ENCODE measurements around the gene MBLAC1.
"Not testable (repeated sequence)": the region's sequence is repeated elsewhere in the genome, so short reads cannot be mapped to it uniquely, and the experiment has no call there.

Gene MBLAC1

DNA sequence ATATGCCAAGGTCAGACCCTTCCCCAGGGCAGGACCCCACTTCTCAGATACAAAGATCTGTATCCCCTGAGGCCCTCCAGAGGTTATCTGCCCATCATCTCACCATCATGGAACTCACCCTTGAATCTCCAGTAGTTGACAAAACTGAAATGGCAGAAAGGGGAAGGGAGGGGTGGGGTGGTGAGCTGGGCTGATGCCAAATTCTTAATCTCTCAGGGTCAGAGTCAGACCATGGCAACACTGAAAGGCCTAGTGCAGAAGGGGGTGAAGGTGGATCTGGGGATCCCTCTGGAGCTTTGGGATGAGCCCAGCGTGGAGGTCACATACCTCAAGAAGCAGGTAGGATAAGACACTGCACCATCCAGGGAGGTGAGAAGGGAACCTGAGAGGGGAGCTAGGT lies 4.2 kb upstream of the MBLAC1 start:
- DNase-seq (ENCODE audit: low read depth): no peak

DNA sequence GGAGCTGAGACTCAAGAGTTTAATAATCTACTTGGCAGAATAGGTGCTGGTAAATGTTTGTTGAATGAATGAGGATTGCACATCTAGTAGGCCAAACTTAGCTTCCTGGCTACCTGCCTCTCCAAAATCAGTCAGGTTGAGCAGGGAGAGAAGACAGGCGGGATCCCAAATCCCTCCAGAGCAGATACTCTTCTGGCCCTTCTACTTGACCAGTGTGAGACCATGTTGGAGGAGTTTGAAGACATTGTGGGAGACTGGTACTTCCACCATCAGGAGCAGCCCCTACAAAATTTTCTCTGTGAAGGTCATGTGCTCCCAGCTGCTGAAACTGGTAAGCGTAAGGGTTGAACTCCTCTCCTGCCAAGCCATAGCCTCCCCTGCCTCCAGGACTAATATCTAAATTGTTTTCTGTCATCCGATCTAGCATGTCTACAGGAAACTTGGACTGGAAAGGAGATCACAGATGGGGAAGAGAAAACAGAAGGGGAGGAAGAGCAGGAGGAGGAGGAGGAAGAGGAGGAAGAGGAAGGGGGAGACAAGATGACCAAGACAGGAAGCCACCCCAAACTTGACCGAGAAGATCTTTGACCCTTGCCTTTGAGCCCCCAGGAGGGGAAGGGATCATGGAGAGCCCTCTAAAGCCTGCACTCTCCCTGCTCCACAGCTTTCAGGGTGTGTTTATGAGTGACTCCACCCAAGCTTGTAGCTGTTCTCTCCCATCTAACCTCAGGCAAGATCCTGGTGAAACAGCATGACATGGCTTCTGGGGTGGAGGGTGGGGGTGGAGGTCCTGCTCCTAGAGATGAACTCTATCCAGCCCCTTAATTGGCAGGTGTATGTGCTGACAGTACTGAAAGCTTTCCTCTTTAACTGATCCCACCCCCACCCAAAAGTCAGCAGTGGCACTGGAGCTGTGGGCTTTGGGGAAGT lies 2.2 kb upstream of the MBLAC1 start:
- DNase-seq (ENCODE audit: low read depth): no peak

DNA sequence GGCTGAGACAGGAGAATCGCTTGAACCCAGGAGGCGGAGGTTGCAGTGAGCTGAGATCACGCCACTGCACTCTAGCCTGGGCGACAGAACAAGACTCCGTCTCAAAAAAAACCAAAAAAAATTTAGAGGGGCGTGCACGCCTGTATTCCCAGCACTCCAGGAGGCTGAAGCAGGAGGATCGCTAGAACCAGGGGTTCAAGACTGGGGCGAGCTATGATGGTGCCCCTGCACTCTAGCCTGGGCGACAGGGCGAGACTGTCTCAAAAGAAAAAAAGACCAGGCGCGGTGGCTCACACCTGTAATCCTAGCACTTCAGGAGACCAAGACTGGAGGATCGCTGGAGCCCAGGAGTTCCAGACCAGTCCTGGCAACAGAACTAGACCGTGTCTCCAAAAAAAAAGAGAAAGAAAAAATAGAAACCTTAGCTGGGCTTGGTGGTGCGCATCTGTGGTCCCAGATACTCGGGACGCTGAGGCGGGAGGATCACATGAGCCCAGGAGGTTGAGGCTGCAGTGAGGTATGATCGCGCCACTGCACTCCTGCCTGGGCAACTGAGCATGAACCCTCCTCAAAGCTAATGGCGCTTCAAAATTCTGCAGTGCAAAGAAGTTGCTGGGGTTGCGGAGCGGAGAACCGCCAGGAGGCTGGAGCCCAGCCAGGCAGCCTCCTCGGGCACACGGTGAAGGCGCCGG lies 382 bp upstream of the MBLAC1 start:
- DNase-seq (ENCODE audit: low read depth): no peak

DNA sequence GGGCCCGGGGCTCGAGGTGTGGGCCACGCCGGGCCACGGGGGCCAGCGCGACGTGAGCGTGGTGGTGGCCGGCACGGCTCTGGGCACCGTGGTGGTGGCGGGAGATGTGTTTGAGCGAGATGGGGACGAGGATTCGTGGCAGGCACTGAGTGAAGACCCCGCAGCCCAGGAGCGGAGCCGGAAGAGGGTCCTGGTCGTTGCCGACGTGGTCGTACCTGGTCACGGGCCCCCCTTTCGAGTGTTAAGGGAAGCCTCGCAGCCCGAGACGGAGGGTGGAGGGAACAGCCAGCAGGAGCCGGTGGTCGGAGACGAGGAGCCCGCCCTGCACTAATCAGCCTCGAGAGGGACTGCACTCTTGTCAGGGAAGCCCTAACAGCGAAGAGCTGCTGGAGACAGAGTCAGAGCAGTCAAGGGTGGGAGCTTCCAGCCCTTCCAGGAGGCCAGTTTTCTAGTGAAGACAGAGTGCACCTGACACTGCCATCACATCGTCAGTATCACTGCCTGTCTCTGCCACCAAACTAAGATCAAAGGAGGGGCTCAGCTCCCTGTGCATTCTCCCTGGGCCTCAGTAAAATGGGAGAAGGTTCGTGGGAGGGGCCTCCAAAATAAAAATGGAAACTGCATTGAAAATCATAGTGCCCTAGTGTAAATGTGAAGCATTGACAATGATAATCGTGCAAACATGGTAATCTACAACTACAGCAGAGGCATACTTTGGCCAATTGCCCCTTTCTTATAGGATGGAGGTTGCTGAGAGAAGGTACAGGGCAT lies 1.3 kb downstream of the MBLAC1 start:
- no peak for DNase-seq (ENCODE audit: low read depth)

DNA sequence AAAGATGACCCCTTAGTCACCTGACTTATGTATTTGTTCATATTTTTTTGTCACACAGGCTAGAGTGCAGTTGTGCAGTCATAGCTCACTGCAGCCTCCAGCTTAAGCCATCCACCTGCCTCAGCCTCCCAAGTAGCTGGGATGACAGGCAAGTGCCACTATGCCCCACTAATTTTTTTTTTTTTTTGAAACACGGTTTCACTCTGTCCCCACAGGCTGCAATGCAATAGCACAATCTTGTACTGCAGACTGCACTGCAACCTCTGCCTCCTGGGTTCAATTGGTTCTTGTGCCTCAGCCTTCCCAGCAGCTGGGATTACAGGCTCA lies 1.8 kb downstream of the MBLAC1 start:
- no peak for DNase-seq (ENCODE audit: low read depth)

DNA sequence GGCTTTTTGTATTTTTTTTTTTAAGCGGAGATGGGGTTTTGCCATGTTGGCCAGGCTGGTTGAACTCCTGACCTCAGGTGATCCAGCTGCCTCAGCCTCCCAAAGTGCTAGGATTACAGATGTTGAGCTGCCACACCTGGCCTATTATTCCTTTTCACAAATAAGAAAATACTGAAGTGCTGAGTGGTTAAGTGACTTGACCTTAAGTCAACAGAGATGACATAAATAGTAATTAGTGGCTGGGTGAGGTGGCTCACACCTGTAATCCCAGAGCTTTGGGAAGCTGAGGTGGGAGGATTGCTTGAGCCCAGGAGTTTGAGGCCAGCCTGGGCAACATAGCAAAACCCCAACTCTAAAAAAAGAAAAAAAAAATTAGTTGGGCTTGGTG lies 3.4 kb downstream of the MBLAC1 start:
- DNase-seq (ENCODE audit: low read depth): not testable (repeated sequence)

DNA sequence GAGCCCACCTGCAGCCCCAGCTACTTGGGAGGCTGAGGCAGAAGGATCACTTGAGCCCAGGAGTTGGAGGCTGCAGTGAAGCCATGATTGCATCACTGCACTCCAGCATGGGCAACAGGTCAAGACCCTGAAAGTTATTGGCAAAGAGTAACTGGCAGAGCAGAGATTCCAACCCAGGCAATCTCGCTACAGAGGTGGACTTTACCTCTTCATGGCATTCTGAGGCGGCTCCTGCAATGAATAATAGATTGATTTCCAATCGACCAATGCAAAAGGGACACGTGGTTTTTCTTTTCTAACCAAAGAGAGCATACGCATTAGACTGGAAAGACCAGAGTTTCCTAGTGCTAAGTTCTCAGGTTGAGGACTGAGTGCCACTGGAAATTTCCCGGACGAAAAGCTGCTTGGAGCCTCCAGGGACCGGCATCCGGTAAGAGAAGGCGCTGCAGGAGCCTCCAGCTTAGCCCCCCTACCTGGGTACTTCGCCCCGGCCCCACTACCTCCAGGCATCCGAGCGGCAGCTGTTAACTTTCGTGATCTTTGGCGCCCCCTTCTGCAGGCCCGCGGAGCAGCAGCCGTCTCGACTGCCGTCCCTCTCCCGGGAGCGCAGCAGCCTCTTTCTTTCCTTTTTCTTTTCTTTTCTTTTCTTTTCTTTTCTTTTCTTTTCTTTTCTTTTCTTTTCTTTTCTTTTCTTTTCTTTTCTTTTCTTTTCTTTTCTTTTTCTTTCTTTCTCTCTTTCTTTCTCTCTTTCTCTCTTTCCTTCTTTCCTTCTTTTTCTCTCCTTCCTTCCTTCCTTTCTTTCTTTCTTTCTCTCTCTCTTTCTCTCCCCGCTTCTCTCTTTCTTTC lies 4.1 kb downstream of the MBLAC1 start:
- peak; percentile 73 for DNase-seq (ENCODE audit: low read depth)

DNA sequence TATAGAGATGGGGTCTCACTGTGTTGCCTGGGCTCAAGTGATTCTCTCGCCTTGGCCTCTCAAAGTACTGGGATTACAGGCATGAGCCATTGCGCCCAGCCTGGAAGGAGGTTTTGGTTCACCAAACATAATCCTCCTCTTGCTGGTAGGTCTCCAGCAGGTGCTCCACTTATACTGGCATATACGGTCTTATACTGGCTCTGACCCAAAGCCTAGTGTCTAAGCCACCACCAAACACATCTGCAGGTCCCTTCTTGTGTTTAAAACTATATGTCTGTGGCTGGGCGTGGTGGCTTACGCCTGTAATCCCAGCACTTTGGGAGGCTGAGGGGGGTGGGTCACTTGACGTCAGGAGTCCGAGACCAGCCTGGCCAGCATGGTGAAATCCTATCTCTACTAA lies 5.4 kb downstream of the MBLAC1 start:
- DNase-seq (ENCODE audit: low read depth): no peak

DNA sequence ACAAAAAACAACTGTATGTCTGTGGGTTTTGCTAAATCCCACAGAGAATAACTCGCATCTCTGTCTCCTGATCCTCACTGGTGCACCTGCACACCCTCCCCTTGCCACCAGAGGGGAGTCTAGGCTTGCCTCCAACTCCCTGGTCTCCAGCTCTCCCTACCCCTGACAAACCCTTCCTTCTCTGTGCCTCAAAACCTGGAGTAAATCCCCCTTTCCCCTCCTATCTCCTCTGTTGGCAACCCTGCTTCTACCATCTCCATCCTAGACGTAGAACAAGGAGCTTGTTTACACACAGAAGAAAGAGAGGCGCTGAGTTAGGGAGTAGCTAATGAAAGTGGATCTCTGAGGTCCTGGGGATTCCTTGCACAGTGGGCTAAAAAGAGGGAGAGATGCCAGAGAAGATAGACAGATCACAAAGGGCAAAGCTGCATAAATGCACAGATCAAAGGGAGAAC lies 6.0 kb downstream of the MBLAC1 start:
- peak; percentile 53 for DNase-seq (ENCODE audit: low read depth)

DNA sequence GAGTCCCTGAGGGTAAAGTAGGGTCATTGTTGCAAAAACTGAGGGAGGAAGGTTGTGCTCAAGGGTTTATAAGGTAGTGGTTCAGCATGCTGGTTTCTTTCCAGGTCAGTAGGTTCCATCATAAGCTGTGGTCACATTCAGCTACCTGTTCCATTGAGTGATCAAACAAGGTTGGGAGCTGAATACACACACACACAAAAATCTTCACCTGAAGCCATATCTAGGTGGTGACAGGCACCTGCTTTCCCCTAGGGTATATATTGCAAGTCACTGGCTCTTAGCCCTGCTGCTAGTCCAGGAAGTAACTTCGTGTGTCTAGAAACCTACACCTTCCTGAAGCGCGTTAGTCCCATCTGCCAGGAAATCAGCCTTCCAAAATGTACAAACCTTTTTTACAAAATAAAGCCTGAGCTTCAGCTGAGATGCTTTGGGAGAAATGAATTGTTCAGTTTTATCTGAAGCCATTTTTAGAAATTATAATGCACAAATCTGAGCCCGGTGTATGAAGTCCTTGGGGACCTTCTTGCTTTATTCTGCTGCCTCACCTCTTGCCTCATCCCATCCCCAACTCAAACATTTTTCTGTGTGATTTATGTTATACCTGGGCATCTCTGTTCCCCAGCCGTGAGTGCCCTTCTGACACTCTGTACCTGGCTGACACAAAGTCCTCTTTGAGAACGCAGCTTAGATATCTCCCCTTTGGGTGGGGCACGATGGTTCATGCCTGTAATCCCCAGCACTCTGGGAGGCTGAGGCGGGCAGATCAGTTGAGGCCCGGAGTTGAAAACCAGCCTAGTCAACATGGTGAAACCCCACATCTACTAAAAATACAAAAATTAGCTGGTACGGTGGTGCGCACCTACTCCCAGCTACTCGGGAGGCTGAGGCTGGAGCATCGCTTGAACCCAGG lies 11.3 kb downstream of the MBLAC1 start:
- no peak for DNase-seq (ENCODE audit: low read depth)

DNA sequence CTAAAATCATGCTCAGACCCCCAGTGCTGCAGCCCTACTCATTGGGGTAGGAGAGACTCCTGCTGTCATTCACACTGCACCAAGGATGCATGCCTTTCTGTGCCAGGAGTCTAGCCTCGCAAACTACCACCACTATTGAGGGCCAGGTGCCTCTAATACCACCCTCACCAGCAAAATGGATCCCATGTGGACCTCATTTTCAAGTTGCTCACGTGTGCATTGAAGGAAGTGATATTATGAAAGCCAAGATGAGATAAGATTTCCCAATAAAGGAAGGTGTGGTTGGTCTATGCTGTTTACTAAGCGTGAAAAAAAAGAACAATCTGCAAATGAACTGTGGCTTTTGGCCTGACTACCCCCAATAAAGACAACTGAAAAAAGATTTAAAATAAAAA lies 14.8 kb downstream of the MBLAC1 start:
- no peak for DNase-seq (ENCODE audit: low read depth)

DNA sequence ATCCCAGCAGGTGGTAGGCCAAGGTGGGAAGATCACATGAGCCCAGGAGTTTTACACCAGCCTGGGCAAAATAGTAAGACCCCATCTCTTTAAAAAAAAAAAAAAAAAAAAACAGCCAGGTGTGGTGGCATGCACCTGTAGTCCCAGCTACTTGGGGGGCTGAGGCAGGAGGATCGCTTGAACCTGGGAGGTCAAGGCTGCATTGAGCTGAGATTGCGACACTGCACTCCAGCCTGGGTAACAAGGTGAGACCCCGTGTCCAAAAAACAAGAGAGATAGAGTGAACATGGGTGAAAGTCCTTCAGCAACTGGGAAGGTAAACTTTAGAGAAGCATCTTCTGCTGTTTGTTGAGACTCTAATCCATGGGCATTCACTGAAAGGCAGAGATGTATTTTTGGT lies 15.7 kb downstream of the MBLAC1 start:
- DNase-seq (ENCODE audit: low read depth): no peak

DNA sequence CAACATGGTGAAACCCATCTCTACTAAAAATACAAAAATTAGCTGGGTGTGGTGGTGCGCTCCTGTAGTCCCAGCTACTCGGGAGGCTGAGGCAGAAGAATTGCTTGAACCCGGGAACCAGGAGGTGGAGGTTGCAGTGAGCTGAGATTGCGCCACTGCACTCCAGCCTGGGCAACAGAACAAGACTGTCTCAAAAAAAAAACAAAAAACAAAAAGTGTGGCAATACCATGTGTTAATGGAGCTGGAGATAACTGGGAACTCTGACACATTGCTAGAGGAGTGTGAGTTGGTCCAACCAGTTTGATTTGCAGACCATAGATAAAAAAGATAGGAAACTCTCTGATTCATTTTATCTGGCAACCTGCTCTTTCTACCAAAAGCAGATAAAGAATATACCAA lies 19.6 kb downstream of the MBLAC1 start:
- not testable (repeated sequence) for DNase-seq (ENCODE audit: low read depth)

DNA sequence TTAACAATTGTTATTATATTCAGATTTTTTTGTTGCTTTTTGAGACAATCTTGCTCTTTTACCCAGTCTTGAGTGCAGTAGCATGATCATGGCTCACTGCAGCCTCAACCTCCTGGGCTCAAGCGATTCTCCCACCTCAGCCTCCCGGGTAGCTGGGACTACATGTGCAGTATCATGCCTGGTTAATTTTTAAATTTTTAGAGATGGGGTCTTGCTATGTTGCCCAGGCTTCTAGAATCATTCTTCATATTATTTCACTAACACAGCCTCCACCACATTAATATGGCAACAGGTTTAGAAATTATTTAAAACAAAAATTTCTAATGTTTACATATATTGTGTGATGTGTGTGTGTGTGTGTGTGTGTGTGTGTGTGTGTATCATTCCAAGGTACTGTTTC lies 20.5 kb downstream of the MBLAC1 start:
- no peak for DNase-seq (ENCODE audit: low read depth)

DNA sequence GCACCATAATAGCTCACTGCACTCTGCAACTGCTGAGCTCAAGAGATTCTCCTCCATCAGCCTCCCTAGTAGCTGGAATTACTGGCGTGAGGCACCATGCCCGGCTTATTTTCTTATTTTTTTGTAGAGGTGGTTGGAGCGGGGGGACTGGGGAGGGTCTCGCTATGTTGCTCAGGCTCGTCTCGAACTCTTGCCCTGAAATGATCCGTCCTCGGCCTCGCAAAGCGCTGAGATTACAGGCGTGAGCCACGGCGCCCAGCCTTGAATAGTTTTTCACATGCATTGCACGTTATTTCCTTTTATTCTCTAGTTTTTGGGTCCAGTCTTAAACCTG lies 21.4 kb downstream of the MBLAC1 start:
- DNase-seq (ENCODE audit: low read depth): no peak

DNA sequence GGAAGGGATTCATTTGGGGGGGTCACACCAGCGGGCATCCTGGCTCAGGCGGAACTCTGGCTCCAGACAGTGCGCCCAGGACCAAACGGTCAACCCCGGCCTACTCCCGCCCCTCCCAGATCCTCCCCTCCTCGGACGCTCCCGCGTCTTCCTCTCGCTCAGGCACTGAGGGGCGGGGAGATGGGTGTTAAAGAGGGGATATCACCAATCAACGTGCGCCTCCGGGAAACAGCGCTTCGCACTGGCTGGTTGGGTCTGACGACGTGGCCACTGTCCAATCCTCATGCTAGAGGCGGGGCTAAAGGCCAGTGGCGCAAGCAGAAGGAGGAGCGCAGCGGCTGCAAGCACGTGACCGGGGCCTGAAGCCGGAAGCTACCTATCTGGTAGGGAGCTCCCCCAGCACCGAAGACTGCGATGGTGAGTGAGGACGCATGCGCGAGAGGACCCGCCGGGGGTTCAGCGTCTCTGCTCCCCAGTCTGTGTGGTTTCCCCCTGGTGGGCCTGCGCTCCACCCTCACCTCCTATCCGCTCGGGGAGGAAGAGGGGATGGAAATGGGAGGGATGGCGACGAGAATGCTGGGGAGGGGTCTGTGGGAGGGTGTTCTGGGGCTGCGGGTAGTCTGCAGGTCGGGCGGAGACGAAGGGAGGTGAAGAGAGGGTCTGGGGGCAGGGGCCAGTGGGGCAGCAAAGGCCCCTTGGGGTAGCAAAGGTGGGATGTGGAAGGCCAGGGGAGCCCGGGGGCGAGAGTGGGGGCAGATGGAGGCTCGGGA lies 22.0 kb downstream of the MBLAC1 start, which contains the start of gene LAMTOR4:
LAMTOR4 (plus strand) TSS at position 360 of the 770 bp plus-strand sequence; CDS start at position 415, 55 bp downstream.
- peak; percentile 97 for DNase-seq (ENCODE audit: low read depth)

DNA sequence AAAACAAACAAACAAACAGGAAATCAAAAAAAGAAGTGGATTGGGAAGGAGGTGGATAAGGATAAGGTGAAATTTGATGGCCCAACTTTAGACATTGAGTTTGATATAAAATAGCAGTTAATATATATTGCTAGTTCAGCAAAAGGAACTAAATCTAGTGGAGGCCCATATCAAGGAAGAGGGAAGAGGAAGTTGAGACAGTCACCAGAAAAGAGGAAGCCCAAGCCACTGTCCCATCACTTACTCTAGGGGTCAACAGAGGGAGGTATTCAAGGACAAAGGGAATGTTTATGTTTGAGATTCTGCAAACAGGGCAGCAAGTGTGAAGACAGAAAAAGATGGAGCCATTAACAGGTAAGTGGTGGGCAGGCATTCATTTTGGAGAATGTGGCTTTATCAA lies 25.6 kb downstream of the MBLAC1 start:
- DNase-seq (ENCODE audit: low read depth): no peak

DNA sequence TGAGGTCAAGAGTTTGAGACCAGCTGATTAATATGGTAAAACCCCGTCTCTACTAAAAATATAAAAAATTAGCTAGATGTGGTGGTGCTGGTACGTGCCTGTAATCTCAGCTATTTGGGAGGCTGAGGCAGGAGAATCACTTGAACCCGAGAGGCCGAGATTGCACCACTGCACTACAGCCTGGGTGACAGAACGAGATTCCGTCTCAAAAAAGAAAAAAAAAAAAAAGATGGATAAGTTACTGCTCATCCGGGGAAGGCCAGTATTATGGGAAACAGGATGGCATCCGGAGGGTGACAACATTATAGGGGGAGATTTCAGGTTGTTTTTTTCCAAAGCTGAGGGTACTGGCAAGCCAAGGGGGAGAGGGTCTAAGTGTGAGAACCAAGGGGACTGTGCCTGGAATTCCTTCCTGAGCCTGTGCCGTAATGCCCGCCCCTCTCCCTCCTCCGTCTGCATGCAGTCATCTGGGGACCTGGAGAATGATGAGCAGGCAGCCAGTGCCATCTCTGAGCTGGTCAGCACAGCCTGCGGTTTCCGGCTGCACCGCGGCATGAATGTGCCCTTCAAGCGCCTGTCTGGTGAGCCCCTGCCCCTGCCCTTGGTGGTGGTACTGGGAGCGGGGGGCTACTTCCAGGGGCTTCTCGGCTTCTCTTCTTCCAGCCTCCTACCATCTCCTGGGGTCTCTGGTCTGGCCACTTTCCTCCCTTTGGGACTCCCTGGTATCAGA lies 26.3 kb downstream of the MBLAC1 start:
- DNase-seq (ENCODE audit: low read depth): no peak

Data from activated T-cell treated with anti-CD3 and anti-CD28 coated beads for 24 hours (primary cell).